ENCODE results near the gene SUN5. TPM values are rescaled to one million over a fixed set of nuclear protein-coding genes. Genes with fewer than 3 reads are reported as not detected.

The SUN5 gene
- total and polyA plus RNA-seq, 2 experiments from 2014 or later, result not detected

- Histone ChIP-seq H3K79me2 (no peaks in the 10 kb centered on the region), H3K4me2 (no peak overlapping the region), H3K27ac (no peak overlapping the region), H3K36me3 (replicated peaks; ENCODE audit: insufficient read depth, low read depth) (no peaks in the 10 kb centered on the region), H3K9me2 (replicated peaks; ENCODE audit: insufficient read depth) (no peaks in the 10 kb centered on the region), H2AFZ (no peak overlapping the region), H3K4me1 (ENCODE audit: insufficient read depth) (no peaks in the 10 kb centered on the region), H3K4me3 (no peak overlapping the region), H3K9me3 (ENCODE audit: low read depth) (no peaks in the 10 kb centered on the region), H4K20me1 (ENCODE audit: insufficient read depth, poor library complexity, severe bottlenecking) (no peaks in the 10 kb centered on the region), H3K27me3 (peaks cover 3% of the 10 kb centered on the region)
- TF ChIP-seq EZH2 (IDR thresholded peaks at IDR 0.05; ENCODE audit: borderline replicate concordance), result no peak
- TF ChIP-seq EZH2phosphoT487 (IDR thresholded peaks at IDR 0.05; ENCODE audit: low read depth, severe bottlenecking, unreplicated experiment), result no peak
- TF ChIP-seq CTCF (IDR thresholded peaks at IDR 0.05; ENCODE audit: poor library complexity), result no peak
- WGBS (ENCODE audit: low lambda C conversion rate, missing lambda C conversion rate), result 87% methylated on average over 9 of the region's 9 CpGs
- no peak for DNase-seq (ENCODE audit: low spot score)
These were observed 4.5 kb downstream of the SUN5 start for GRCh38 chr20:32999603-33000250.

GRCh38 chr20:32997431-32997830 is 6.8 kb downstream of the SUN5 start:
- Histone ChIP-seq H3K27me3 (peaks cover 3% of the 10 kb centered on the region), H3K36me3 (replicated peaks; ENCODE audit: insufficient read depth, low read depth) (no peaks in the 10 kb centered on the region), H3K4me1 (ENCODE audit: insufficient read depth) (no peaks in the 10 kb centered on the region), H3K9me3 (ENCODE audit: low read depth) (no peaks in the 10 kb centered on the region), H3K4me3 (no peak overlapping the region), H3K9me2 (replicated peaks; ENCODE audit: insufficient read depth) (no peaks in the 10 kb centered on the region), H2AFZ (no peak overlapping the region), H3K27ac (no peak overlapping the region), H4K20me1 (ENCODE audit: insufficient read depth, poor library complexity, severe bottlenecking) (no peaks in the 10 kb centered on the region), H3K4me2 (no peak overlapping the region), H3K79me2 (no peaks in the 10 kb centered on the region)
- DNase-seq (ENCODE audit: low spot score), result no peak
- TF ChIP-seq EZH2phosphoT487 (IDR thresholded peaks at IDR 0.05; ENCODE audit: low read depth, severe bottlenecking, unreplicated experiment), result no peak
- no peak for TF ChIP-seq EZH2 (IDR thresholded peaks at IDR 0.05; ENCODE audit: borderline replicate concordance)
- TF ChIP-seq CTCF (IDR thresholded peaks at IDR 0.05; ENCODE audit: poor library complexity), result no peak
- WGBS (ENCODE audit: low lambda C conversion rate, missing lambda C conversion rate), result 89% methylated on average over 2 of the region's 2 CpGs

GRCh38 chr20:32995802-32996201 is 8.4 kb downstream of the SUN5 start:
- no peaks in the 10 kb centered on the region for H3K36me3 ChIP-seq (replicated peaks; ENCODE audit: insufficient read depth, low read depth)
- H3K79me2 ChIP-seq, result no peaks in the 10 kb centered on the region
- no peak overlapping the region for H3K4me2 ChIP-seq
- TF ChIP-seq EZH2phosphoT487 (IDR thresholded peaks at IDR 0.05; ENCODE audit: low read depth, severe bottlenecking, unreplicated experiment) (no peak), CTCF (IDR thresholded peaks at IDR 0.05; ENCODE audit: poor library complexity) (no peak), EZH2 (IDR thresholded peaks at IDR 0.05; ENCODE audit: borderline replicate concordance) (no peak)
- no peak for DNase-seq (ENCODE audit: low spot score)
- H3K27me3 ChIP-seq, result peaks cover 6% of the 10 kb centered on the region
- no peak overlapping the region for H3K27ac ChIP-seq
- H2AFZ ChIP-seq, result no peak overlapping the region
- no peaks in the 10 kb centered on the region for H4K20me1 ChIP-seq (ENCODE audit: insufficient read depth, poor library complexity, severe bottlenecking)
- no peaks in the 10 kb centered on the region for H3K4me1 ChIP-seq (ENCODE audit: insufficient read depth)
- H3K9me3 ChIP-seq (ENCODE audit: low read depth), result no peaks in the 10 kb centered on the region
- no peak overlapping the region for H3K4me3 ChIP-seq
- no peaks in the 10 kb centered on the region for H3K9me2 ChIP-seq (replicated peaks; ENCODE audit: insufficient read depth)

Measured in hepatocyte (in vitro differentiated cells).